K562 (cell line): ENCODE data around the gene CCDC85C. TPM values are rescaled to one million over a fixed set of nuclear protein-coding genes. Genes with fewer than 3 reads are reported as not detected.

Source experiments
- ATAC-seq: fragments of 200-7000 bp; cut with Tn5 transposase; 3 replicates; pipeline ENCODE4 v1.9.1; 2020; ENCODE audit warnings: moderate library complexity
- BruUV-seq: library from RNA; stranded (reverse); fragments of 400-500 nt; replicated peaks from 2 replicates; lab custom pipeline; 2021; lab: Mats Ljungman, UMichigan
- CTCF ChIA-PET: fragments of 300-600 bp; formaldehyde crosslinking; extraction: SDS; loops from one replicate; lab custom pipeline; 2021; ENCODE audit warnings: low intra/inter-chr PET ratio; lab: Yijun Ruan, JAX
- POLR2A ChIA-PET: fragments of 300-600, 350-650 bp; sonication (Branson Sonifier 250); formaldehyde crosslinking; extraction: SDS; loops from one replicate; lab custom pipeline; 2021; ENCODE audit warnings: antibody characterized with exemption, inconsistent platforms; lab: Yijun Ruan, JAX
- DNase-seq, 4 experiments: peaks; one replicate each; pipeline versions ENCODE4 v3.0.0 to v3.0.0-alpha.2; 2011 to 2018; ENCODE audit warnings: low spot score in 3 of 4, mixed read lengths in 3 of 4; ENCODE audit errors: extremely low read depth in 1 of 4
- FAIRE-seq: peaks from 2 replicates; lab custom pipeline; 2011; peaks lifted over from hg19 to GRCh38; lab: Jason Lieb, UNC
- H2AFZ ChIP-seq: 2 replicates; pipeline ENCODE4 v1.6.0; 2011; ENCODE audit warnings: low read depth, low read length, control low read depth, inconsistent platforms
- H3K27ac ChIP-seq: fragments of 200-600 bp; 3 replicates; pipeline ENCODE4 v1.8.0; 2011; ENCODE audit warnings: low read depth, mild to moderate bottlenecking, control low read depth, inconsistent platforms, low read length, moderate library complexity, mixed read lengths; ENCODE audit errors: extremely low read depth
- H3K27me3 ChIP-seq, 2 experiments: fragments of 300-600 bp in 1 of 2; 2 replicates in 1 of 2; 3 replicates in 1 of 2; pipeline versions ENCODE4 v1.6.0 to v1.8.0; 2011; ENCODE audit warnings: inconsistent platforms in 2 of 2, low read length in 2 of 2, mild to moderate bottlenecking in 1 of 2, mixed read lengths in 1 of 2, moderate library complexity in 1 of 2; ENCODE audit not compliant: control insufficient read depth in 2 of 2, insufficient read depth in 2 of 2
- H3K36me3 ChIP-seq: fragments of 300-600 bp; 3 replicates; pipeline ENCODE4 v1.8.0; 2011; ENCODE audit warnings: mild to moderate bottlenecking, low read length, inconsistent platforms; ENCODE audit not compliant: control insufficient read depth, insufficient read depth
- H3K4me1 ChIP-seq, 2 experiments: fragments of 200-600 bp in 1 of 2; replicated peaks in 1 of 2; 2 replicates in 1 of 2; 3 replicates in 1 of 2; pipeline versions ENCODE4 v1.5.1 to v1.8.0; 2011; ENCODE audit warnings: inconsistent platforms in 2 of 2, low read length in 2 of 2, mild to moderate bottlenecking in 1 of 2, mixed read lengths in 1 of 2, moderate library complexity in 1 of 2; ENCODE audit not compliant: control insufficient read depth in 2 of 2, insufficient read depth in 2 of 2
- H3K4me2 ChIP-seq: 2 replicates; pipeline ENCODE4 v1.6.1; 2011; ENCODE audit warnings: low read length, control low read depth, inconsistent platforms, mixed read lengths; ENCODE audit not compliant: insufficient read depth
- H3K4me3 ChIP-seq: fragments of 200-600 bp; sonication (generic), shearing (Covaris generic); 2 replicates; pipeline ENCODE4 v1.5.1; 2016; ENCODE audit warnings: control low read depth, inconsistent platforms
- H3K79me2 ChIP-seq: fragments of 200-600 bp; 3 replicates; pipeline ENCODE4 v1.8.0; 2011; ENCODE audit warnings: low read length, inconsistent platforms; ENCODE audit not compliant: control insufficient read depth, insufficient read depth
- H3K9ac ChIP-seq, 2 experiments: 2 replicates each; pipeline versions ENCODE4 v1.6.0 to v1.6.1; 2011; ENCODE audit warnings: low read depth in 2 of 2, low read length in 2 of 2, control low read depth in 1 of 2, inconsistent platforms in 1 of 2, mild to moderate bottlenecking in 1 of 2, mixed read lengths in 1 of 2; ENCODE audit not compliant: insufficient read depth in 1 of 2
- H3K9me1 ChIP-seq: one replicate; pipeline ENCODE4 v1.6.0; 2011; ENCODE audit warnings: inconsistent platforms, mild to moderate bottlenecking, low read length, moderate library complexity; ENCODE audit not compliant: control insufficient read depth, insufficient read depth
- H3K9me3 ChIP-seq: replicated peaks from 2 replicates; pipeline ENCODE4 v1.5.1; 2011; ENCODE audit warnings: low read depth, low read length, inconsistent platforms; ENCODE audit not compliant: control insufficient read depth, insufficient read depth
- H4K20me1 ChIP-seq: replicated peaks from 2 replicates; pipeline ENCODE4 v1.6.1; 2011; ENCODE audit warnings: low read length, inconsistent platforms, mixed read lengths; ENCODE audit not compliant: control insufficient read depth, insufficient read depth
- CCNT2 ChIP-seq: IDR thresholded peaks from 2 replicates; pipeline ENCODE4 v1.6.1; 2011; ENCODE audit warnings: borderline replicate concordance, low read depth, mild to moderate bottlenecking, moderate library complexity, mixed read lengths, low read length; ENCODE audit not compliant: insufficient read length; ENCODE audit errors: extremely low read depth
- HDAC1 ChIP-seq, 2 experiments: fragments of 450-650 bp; IDR thresholded peaks; 2 replicates each; pipeline ENCODE4 v1.6.1; 2016 to 2017; ENCODE audit warnings: inconsistent platforms in 1 of 2, mild to moderate bottlenecking in 1 of 2, moderate library complexity in 1 of 2
- RFX1 ChIP-seq: fragments of 450-650 bp; IDR thresholded peaks from 2 replicates; pipeline ENCODE4 v1.6.1; 2016; ENCODE audit warnings: mild to moderate bottlenecking, moderate library complexity
- ZBTB1 ChIP-seq: sonication (generic); formaldehyde crosslinking; IDR thresholded peaks from 2 replicates; pipeline ENCODE4 v1.8.1; 2023; ENCODE audit warnings: missing genetic modification reagents, low read depth, mild to moderate bottlenecking, borderline replicate concordance
- ZBTB7A ChIP-seq: IDR thresholded peaks from 2 replicates; pipeline ENCODE4 v1.6.1; 2011; ENCODE audit warnings: low read depth, mild to moderate bottlenecking, low read length, moderate library complexity, borderline replicate concordance; ENCODE audit not compliant: control insufficient read depth
- ZFP36 ChIP-seq: fragments of 150-350 bp; IDR thresholded peaks from 2 replicates; pipeline ENCODE4 v1.6.1; 2018; ENCODE audit warnings: low read length, low read depth; ENCODE audit not compliant: partially characterized antibody
- ZNF121 ChIP-seq: sonication (generic); formaldehyde crosslinking; conservative IDR thresholded peaks from 2 replicates; pipeline ENCODE4 v1.8.0; 2022; ENCODE audit warnings: missing genetic modification reagents
- WGBS: fragments of 100-300 bp; shearing (Covaris generic); methylation state at CpG from one replicate; pipeline ENCODE4 v1.1.6; 2016; ENCODE audit warnings: low coverage, mixed read lengths; ENCODE audit not compliant: insufficient coverage; ENCODE audit errors: missing lambda C conversion rate; 5-methylcytosine and 5-hydroxymethylcytosine counted together
- in situ Hi-C: fragments of 300-500 bp; cut with MboI; formaldehyde crosslinking; loops from 4 replicates; pipeline ENCODE4 v1.15.0; 2018; ENCODE audit warnings: inconsistent platforms, mixed read lengths
- intact Hi-C: fragments of 100-400 bp; cut with micrococcal nuclease; formaldehyde crosslinking; loops from 2 replicates; pipeline ENCODE4 v1.14.2; 2022
- polyA plus RNA-seq, 8 experiments: library from polyadenylated mRNA; depleted of rRNA in 4 of 8; stranded (reverse) in 5 of 8; unstranded in 3 of 8; fragments of >200 nt; fragmentation: Nextera tagmentation in 2 of 8; fragmentation: Illumina TruSeq in 1 of 8; extraction: Ambion mirVana in 2 of 8; extraction: Trizol in 1 of 8; gene quantifications; 2 replicates each; pipeline versions ENCODE4 v1.2.1 to v1.2.3, GENCODE V29; 2011 to 2014; ENCODE audit warnings: inconsistent platforms in 1 of 8, missing spikeins in 1 of 8
- total RNA-seq, 7 experiments: library from RNA; depleted of rRNA in 6 of 7; stranded (reverse); fragments of >200 nt in 6 of 7; fragmentation: Illumina TruSeq in 2 of 7; extraction: Trizol in 2 of 7; gene quantifications; 2 replicates each; pipeline versions ENCODE4 v1.2.1 to v1.2.3, GENCODE V29; 2011 to 2021; ENCODE audit warnings: low replicate concordance in 1 of 7
- TF ChIP-seq, protein P1 (sequence below): sonication (generic); formaldehyde crosslinking; IDR thresholded peaks from 2 replicates; pipeline ENCODE4 v1.8.1; 2023; ENCODE audit warnings: missing genetic modification reagents, mild to moderate bottlenecking, borderline replicate concordance

The CCDC85C gene
- total and polyA plus RNA-seq, 9 of the 15 experiments (the other 6 are each of a cell fraction or from before 2014, with no cell fraction given) = 0.18 to 22.0 (median 6.3) TPM

GRCh38 chr14:99556134-99556791 is 47.7 kb downstream of the CCDC85C start:
- no peak for TF ChIP-seq ZNF121 (CRISPR knock-in tag)
- TF ChIP-seq ZBTB7A = no peak
- TF ChIP-seq, all 486 proteins: peak for 0
- CTCF ChIA-PET = no interaction called here
- H3K27me3 ChIP-seq = no peaks in the 10 kb centered on the region
- in situ Hi-C loops (no loop called here), intact Hi-C loops (no loop called here)
- H3K4me2 ChIP-seq = no peak overlapping the region
- peaks cover 0 to 22% of the 10 kb centered on the region in 2 experiments; a peak in 2 of 5 replicates for H3K4me1 ChIP-seq
- H3K36me3 ChIP-seq = no peaks in the 10 kb centered on the region
- ATAC-seq (no peak), FAIRE-seq (no peak), DNase-seq (no peak)
- H3K9me1 ChIP-seq = no peaks in the 10 kb centered on the region
- 72% methylated on average over 10 of the region's 10 CpGs for WGBS
- no peak overlapping the region for H3K27ac ChIP-seq
- no peak overlapping the region for H2AFZ ChIP-seq
- H3K9ac ChIP-seq = no peak overlapping the region
- BruUV-seq = no TSS peak
- no peak overlapping the region for H3K4me3 ChIP-seq
- no peaks in the 10 kb centered on the region for H3K9me3 ChIP-seq
- peaks cover 17% of the 10 kb centered on the region for H4K20me1 ChIP-seq
- POLR2A ChIA-PET = interaction anchor here (0.7 kb wide), 1 partner anchor 17 kb away, joined by 3 read pairs; no protein-coding TSS in a partner anchor
- no peaks in the 10 kb centered on the region for H3K79me2 ChIP-seq

GRCh38 chr14:99554757-99555531 is 49.1 kb downstream of the CCDC85C start:
- no TSS peak for BruUV-seq
- H3K9me3 ChIP-seq = no peaks in the 10 kb centered on the region
- H3K4me1 ChIP-seq = peaks cover 0 to 12% of the 10 kb centered on the region in 2 experiments; a peak in 2 of 5 replicates
- ATAC-seq = no peak
- intact Hi-C loops = no loop called here
- WGBS = 52% methylated on average over 7 of the region's 9 CpGs
- H3K36me3 ChIP-seq = no peaks in the 10 kb centered on the region
- no peaks in the 10 kb centered on the region for H3K9me1 ChIP-seq
- H3K79me2 ChIP-seq = no peaks in the 10 kb centered on the region; the same call in 2 of the 3 replicates
- no peak for DNase-seq
- peaks cover 26% of the 10 kb centered on the region for H4K20me1 ChIP-seq
- no peak for FAIRE-seq
- in situ Hi-C loops = no loop called here
- POLR2A ChIA-PET = interaction anchor here (1.0 kb wide), 1 partner anchor 17 kb away, joined by 4 read pairs; no protein-coding TSS in a partner anchor
- no peak overlapping the region for H3K27ac ChIP-seq
- CTCF ChIA-PET = no interaction called here
- no peak overlapping the region for H2AFZ ChIP-seq
- no peak overlapping the region for H3K4me3 ChIP-seq
- no peak overlapping the region for H3K4me2 ChIP-seq
- no peaks in the 10 kb centered on the region for H3K27me3 ChIP-seq
- no peak overlapping the region for H3K9ac ChIP-seq
- TF ChIP-seq, protein P1, sequence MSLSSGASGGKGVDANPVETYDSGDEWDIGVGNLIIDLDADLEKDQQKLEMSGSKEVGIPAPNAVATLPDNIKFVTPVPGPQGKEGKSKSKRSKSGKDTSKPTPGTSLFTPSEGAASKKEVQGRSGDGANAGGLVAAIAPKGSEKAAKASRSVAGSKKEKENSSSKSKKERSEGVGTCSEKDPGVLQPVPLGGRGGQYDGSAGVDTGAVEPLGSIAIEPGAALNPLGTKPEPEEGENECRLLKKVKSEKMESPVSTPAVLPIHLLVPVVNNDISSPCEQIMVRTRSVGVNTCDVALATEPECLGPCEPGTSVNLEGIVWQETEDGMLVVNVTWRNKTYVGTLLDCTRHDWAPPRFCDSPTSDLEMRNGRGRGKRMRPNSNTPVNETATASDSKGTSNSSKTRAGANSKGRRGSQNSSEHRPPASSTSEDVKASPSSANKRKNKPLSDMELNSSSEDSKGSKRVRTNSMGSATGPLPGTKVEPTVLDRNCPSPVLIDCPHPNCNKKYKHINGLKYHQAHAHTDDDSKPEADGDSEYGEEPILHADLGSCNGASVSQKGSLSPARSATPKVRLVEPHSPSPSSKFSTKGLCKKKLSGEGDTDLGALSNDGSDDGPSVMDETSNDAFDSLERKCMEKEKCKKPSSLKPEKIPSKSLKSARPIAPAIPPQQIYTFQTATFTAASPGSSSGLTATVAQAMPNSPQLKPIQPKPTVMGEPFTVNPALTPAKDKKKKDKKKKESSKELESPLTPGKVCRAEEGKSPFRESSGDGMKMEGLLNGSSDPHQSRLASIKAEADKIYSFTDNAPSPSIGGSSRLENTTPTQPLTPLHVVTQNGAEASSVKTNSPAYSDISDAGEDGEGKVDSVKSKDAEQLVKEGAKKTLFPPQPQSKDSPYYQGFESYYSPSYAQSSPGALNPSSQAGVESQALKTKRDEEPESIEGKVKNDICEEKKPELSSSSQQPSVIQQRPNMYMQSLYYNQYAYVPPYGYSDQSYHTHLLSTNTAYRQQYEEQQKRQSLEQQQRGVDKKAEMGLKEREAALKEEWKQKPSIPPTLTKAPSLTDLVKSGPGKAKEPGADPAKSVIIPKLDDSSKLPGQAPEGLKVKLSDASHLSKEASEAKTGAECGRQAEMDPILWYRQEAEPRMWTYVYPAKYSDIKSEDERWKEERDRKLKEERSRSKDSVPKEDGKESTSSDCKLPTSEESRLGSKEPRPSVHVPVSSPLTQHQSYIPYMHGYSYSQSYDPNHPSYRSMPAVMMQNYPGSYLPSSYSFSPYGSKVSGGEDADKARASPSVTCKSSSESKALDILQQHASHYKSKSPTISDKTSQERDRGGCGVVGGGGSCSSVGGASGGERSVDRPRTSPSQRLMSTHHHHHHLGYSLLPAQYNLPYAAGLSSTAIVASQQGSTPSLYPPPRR (CRISPR knock-in tag) = no peak
- no peak for TF ChIP-seq HDAC1 (IDR thresholded peaks at IDR 0.05)
- TF ChIP-seq RFX1 = no peak
- TF ChIP-seq ZBTB1 (CRISPR knock-in tag) = no peak
- peak; percentile 51 for TF ChIP-seq ZFP36
- no peak for TF ChIP-seq CCNT2
